Activated CD8-positive, alpha-beta memory T cell treated with anti-CD3 and anti-CD28 coated beads for 36 hours (primary cell): ENCODE measurements around the gene CYTIP. TPM values are rescaled to one million over a fixed set of nuclear protein-coding genes. Genes with fewer than 3 reads are reported as not detected.

Source experiments
- CTCF ChIA-PET: fragments of 350-600 bp; sonication (Branson Sonifier 250); formaldehyde crosslinking; loops from one replicate; lab custom pipeline; 2021; ENCODE audit warnings: antibody characterized with exemption; lab: Charles Lee
- POLR2A ChIA-PET: fragments of 350-600 bp; sonication (Branson Sonifier 250); formaldehyde crosslinking; loops from one replicate; lab custom pipeline; 2021; ENCODE audit warnings: antibody characterized with exemption; lab: Charles Lee
- total RNA-seq, 2 experiments: library from RNA; stranded (reverse); gene quantifications; one replicate each; pipeline ENCODE4 v1.2.3, GENCODE V29; 2021

The CYTIP gene
- 100 to 1,000 TPM; 245 to 247 TPM for total RNA-seq

DNA sequence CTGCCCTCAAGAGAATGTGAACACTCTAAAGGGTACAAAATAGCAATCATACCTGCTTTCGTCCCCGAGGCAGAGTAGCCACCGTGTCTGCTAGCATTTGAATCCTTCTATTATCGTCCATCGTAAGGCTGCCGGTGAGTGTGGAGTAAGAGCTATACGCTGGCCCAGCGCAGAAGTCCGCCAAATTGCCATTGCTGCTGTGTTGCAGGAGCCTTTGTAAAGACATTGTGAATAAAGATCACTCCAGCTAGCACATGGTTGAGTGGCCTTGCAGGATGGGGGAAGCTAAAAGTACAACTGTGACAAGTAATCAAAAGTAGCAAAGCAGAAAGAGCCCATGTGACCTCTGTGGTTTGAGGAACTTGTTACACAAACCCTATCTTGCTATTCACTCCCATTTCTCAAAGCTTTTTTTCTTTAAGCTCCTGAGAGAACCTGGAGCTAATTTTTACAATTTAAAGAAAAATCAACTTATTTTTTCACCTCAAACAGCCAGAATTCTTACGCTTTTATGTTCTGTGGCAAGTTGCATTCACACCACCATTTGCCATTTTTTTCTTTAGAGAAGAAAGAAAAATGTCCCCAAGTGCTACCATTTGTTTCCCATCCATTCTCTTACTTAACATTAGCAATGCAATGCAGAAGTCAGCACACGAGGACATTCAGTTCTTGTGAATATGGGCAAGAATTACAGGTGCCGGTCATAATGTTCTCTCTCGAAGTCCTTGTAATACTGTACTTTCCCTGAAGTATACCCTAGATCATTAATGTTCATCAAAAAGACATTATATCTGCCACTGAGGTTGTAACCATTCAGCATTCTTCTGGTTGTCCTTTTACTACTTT, at the start of gene CYTIP:
Gene CYTIP, minus strand, starts transcription at position 295 of the 846 bp plus-strand sequence. Its CDS starts 69 bp downstream, at position 226.
- POLR2A ChIA-PET, result interaction anchor here (0.9 to 2.4 kb wide), 15 partner anchors 12 to 116 kb away, joined by 3 to 84 read pairs (median 4); no protein-coding TSS in a partner anchor

DNA sequence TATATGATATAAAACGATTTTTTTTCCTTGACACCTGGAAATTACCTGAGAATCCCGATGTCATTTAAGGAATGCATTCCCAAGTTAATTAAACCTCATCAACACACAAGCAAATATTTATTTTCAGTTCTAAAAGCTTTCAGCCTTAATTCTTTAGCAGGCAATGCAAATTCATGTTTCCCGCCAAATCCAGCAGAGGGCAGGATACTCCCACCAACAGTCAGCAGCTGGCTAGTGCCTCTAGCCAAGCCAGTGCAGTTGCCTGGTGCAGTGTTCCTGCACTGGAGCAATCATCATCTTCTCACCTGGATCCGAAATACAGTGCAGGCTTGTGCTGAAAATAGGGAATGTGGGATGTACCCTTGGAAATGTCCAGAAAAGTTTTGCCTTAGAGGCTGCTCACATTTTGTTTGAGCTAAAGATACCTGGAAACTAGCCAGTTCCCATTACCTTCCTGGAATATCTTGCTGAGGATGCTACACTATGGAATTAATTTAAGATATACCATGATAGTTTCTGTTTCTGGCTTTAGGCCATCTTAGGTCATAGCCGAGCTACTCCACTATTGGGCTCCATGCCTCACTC, 48.4 kb upstream of the CYTIP start:
- CTCF ChIA-PET, result interaction anchor here (0.7 to 2.1 kb wide), 12 partner anchors 12 to 260 kb away, joined by 3 to 13 read pairs (median 3); partner anchors contain the start of gene ERMN

More for the DNA sequence above, at the start of gene CYTIP:
- CTCF ChIA-PET, result interaction anchor here (0.5 to 1.8 kb wide), 7 partner anchors 10 to 1062 kb away, joined by 3 to 11 read pairs (median 3); no protein-coding TSS in a partner anchor

DNA sequence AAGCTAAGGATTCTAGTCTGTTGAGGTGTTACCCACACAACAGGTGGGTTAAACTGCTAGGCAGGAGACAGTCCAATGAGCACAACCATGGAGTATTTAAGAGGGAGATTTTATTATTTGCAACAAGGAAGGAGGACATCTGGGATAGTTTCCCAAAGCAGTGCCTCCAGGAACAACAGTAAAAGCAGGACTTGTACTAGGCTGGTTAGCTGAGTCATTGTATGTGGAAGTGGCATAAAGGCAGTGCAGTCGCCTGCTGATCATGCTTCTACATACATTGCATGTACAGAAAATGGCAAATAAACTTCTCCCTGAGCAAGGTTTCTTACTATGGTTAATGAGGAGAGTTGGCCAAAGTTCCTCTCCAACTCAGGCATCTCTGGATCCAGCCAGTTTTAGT, 46.1 kb upstream of the CYTIP start:
- POLR2A ChIA-PET, result interaction anchor here (1.6 kb wide), 1 partner anchor 46 kb away, joined by 4 read pairs; the partner anchor contains the start of gene CYTIP
- CTCF ChIA-PET, result interaction anchor here (0.8 to 1.3 kb wide), 3 partner anchors 13 to 163 kb away, joined by 3 to 7 read pairs (median 4); no protein-coding TSS in a partner anchor

More for the DNA sequence above, 48.4 kb upstream of the CYTIP start:
- POLR2A ChIA-PET, result interaction anchor here (1.5 kb wide), 1 partner anchor 53 kb away, joined by 5 read pairs; no protein-coding TSS in a partner anchor

DNA sequence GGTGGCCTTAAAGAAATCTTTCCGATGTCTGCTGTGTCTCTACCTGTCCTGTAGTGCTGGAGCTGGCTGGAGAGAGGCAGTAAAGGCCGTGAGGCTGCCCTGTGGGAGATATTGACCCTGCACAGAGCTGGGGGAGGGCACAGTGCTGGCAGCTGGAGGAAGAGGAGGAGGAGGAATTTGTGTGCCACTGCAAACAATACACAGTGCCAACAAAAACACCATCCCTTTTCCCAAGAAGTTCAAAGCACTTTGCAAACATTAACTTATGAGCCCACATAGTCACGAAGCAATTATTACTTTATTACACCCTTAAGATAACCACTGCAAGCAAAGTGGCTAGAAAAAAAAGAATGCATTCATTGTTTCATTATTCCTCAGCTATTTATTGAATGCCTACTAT, 45.0 kb upstream of the CYTIP start:
- ChIA-PET POLR2A (no interaction called here), CTCF (interaction anchor here (1.0 kb wide), 1 partner anchor 162 kb away, joined by 3 read pairs; no protein-coding TSS in a partner anchor)

DNA sequence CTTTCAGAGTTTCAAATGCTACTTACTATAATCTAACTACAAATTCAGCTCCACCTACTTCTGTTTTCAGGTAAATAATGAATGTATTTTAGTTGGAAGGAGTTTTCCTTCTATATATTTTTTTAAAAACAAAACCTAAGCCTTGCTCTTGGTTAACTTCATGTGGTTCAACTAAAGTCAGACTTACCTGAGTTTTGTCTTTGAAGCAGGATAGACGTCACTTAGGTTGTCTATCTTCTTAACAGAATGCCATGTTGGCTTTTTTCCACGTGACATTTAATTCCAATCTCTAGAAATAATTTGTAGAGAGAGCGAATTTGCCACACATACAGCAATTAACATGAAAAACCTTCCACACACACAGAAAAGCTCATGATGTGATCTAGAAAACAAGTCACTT, 43.9 kb upstream of the CYTIP start:
- CTCF ChIA-PET, result interaction anchor here (0.6 to 1.1 kb wide), 4 partner anchors 50 to 160 kb away, joined by 3 to 5 read pairs (median 4); no protein-coding TSS in a partner anchor
- POLR2A ChIA-PET, result interaction anchor here (0.6 kb wide), 1 partner anchor 174 kb away, joined by 5 read pairs; no protein-coding TSS in a partner anchor

DNA sequence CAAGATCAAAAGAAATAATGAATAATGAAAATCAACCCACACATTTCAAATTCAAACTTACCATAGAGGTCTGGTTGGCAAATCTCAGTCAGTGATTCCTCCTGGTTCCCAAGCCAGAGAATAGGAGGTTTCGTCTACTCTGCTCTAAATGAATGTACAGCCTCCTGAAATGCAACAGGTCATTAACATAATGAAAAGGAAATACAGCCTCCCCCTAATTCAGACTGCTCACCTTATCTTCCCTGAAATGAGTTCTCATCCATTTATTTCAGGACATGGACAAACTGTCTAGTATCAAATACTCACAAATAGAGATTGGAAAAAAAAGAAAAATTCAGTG, 43.4 kb upstream of the CYTIP start:
- ChIA-PET CTCF (interaction anchor here (0.6 to 1.1 kb wide), 3 partner anchors 50 to 159 kb away, joined by 3 to 5 read pairs (median 4); no protein-coding TSS in a partner anchor), POLR2A (no interaction called here)

DNA sequence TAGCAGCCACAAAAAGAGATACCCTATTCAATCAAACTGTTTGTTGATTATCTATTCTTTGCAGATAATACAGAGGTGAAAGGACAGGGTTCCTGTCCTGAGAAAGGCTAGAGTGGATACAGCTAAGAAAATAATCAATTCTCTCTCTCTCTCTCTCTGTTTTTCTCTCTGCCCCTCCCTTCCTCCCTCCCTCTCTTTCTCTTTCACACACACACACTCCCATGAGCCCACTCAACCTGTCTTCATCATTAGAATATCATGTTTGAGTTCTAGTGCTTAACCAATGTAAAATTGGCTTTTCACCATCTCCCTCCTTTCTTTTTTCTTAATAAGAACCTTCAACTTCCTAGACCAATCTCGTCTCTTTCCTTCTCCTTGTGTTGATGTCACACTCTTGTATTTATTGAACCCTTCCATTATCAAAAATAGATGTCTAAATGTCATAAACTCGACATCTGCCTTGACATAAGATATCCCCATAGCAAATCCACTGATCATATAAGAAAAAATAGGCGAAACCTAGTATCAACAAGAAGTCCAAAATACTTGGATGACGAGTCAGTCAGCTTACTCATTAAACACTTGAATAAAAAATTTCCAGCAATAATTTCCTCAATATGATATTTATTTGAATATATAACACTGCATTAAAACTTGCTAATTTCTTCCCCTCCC, 42.8 kb upstream of the CYTIP start:
- POLR2A ChIA-PET, result no interaction called here
- CTCF ChIA-PET, result interaction anchor here (0.7 to 1.7 kb wide), 3 partner anchors 110 to 159 kb away, joined by 3 to 6 read pairs (median 4); no protein-coding TSS in a partner anchor

DNA sequence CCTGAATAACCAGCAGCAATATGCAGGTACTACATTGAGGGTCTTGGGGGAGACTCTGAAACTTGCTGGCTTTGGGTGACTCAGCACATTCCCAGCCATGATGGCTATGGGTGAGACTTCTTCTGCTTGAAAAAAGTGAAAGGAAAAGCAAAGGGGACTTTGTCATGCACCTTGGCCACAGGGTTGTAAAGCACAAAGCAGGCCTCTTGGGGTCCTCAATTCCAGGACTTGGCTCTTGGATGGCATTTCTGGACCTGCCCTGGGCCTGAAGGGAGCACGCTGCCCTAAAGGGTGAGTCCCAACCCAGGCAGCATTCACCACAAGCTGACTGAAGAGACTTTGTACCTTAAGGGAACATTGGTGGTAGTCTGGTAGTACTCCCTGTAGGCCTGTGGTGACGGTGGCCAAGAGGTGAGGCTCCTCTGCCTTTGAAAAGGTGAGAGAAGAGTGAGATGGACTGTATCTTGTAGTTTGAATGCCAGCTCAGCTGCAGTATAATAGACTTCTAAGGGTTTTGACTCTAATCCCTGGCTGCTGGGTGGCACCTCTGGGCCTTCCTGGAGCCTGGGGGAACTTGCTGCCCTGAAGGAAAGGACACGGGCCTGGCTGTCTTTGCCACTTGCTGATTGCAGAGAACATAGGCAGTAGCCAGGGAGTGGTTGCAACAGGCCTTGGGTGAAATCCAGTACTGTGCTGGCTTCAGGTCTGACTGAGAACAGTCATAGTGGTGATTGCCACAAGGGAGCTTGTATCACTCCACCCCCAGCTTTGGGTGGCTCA, 36.5 kb upstream of the CYTIP start:
- CTCF ChIA-PET, result interaction anchor here (1.4 to 1.7 kb wide), 3 partner anchors 11 to 178 kb away, joined by 4 to 5 read pairs (median 4); no protein-coding TSS in a partner anchor
- POLR2A ChIA-PET, result interaction anchor here (0.9 to 1.5 kb wide), 2 partner anchors 32 to 47 kb away, joined by 3 to 4 read pairs; no protein-coding TSS in a partner anchor

DNA sequence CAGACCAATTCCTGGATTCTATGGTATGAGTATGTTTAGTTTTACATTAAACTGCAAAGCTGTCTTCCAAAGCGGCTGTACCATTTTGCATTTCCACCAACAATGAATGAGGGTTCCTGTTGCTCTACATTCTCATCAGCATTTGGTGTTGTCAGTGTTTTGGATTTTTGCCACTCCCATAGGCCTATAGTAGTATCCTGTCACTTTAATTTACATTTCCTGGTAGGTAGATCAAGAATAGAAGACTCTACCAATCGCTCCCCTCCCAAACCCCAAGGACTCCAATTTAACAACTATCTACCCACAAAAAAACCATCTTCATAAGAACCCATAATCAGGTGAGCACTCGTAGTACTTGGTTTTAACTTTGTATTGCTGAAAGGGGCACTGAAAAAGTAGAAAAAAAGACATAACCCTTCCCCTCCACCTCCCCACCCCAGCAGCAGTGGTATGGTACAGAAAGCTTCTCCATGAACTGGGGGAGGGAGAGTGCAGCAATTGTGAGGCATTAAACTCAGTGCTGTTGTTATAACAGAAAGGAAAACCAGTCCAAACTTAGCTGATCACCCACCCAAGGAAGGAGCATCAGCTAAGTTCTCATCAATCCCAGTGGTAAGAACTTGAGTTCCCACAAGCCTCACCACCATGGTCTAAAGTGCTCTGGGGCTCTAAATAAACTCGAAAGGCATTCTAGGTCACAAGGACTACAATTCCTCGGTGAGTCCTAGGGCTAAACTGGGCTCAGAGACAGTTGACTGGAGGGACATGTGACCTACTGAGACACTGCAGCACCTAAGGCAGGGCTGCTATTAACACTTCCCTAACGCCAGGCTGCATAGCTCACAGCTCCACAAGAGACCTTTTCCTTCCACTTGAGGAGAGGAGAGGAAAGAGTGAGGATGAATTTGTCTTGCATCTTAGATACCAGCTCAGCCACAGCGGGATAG, 35.5 kb upstream of the CYTIP start:
- CTCF ChIA-PET, result interaction anchor here (0.7 to 1.7 kb wide), 4 partner anchors 12 to 175 kb away, joined by 3 to 5 read pairs (median 4); no protein-coding TSS in a partner anchor
- POLR2A ChIA-PET, result interaction anchor here (0.6 to 1.5 kb wide), 3 partner anchors 31 to 176 kb away, joined by 3 read pairs; no protein-coding TSS in a partner anchor

DNA sequence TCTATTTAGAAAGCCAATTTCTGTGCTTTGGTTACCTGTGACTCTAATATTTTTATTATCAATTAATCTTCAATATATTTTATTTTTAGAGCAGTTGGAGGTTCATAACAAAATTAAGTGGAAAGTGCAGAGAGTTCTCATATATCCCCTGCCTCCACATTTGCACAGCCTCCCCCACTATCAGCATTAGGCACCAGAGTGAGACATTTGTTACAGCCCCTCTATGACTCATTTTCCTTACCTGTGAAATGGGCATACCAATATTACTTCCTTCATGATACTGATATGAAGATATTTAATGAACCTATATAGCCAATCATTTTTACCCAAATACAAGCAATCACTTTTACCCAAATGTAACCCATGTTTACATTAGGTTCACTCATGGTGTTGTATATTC, 34.0 kb upstream of the CYTIP start:
- ChIA-PET CTCF (interaction anchor here (1.2 to 1.4 kb wide), 4 partner anchors 11 to 150 kb away, joined by 4 to 5 read pairs (median 4); no protein-coding TSS in a partner anchor), POLR2A (interaction anchor here (1.0 to 2.1 kb wide), 10 partner anchors 10 to 422 kb away, joined by 3 to 23 read pairs (median 6); partner anchors contain the start of gene CYTIP)

DNA sequence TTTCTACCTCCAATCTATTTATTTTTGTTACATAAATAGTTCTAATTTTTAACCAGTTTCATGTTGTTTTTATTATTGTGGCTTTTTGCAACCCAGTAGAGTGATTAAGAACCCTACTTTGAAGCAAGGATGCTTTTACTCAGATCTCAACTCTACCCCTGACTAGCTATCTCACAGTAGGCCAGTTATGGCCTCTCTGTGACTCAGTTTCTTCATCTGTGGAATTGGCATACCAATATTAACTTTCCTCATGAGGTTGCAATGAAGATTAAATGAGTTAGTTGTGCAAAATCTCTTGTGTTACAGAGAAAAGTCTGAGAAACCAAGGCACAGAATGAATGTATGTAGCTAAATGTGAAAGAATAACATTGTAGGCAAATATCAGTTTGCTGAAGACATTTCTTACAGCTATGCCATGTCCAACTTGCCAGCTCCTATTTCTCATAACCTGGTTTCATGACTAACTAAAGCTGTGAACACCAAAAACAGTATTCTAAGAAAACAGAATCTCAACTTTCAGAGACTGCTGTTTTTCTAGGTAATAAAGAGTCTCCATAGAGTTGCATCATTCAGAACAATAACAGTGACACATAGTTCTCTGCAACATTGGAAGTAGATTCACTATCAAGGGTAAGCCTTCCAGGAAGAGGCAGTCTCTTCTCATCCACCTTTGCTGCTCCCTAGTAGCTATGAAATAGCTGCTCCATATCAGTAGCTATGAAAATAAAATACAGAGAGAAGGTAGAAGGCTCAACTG, 33.2 kb upstream of the CYTIP start:
- ChIA-PET POLR2A (interaction anchor here (0.7 to 2.1 kb wide), 13 partner anchors 10 to 422 kb away, joined by 3 to 23 read pairs (median 5); partner anchors contain the start of gene CYTIP), CTCF (interaction anchor here (0.6 to 1.3 kb wide), 7 partner anchors 10 to 175 kb away, joined by 3 to 5 read pairs (median 4); no protein-coding TSS in a partner anchor)

DNA sequence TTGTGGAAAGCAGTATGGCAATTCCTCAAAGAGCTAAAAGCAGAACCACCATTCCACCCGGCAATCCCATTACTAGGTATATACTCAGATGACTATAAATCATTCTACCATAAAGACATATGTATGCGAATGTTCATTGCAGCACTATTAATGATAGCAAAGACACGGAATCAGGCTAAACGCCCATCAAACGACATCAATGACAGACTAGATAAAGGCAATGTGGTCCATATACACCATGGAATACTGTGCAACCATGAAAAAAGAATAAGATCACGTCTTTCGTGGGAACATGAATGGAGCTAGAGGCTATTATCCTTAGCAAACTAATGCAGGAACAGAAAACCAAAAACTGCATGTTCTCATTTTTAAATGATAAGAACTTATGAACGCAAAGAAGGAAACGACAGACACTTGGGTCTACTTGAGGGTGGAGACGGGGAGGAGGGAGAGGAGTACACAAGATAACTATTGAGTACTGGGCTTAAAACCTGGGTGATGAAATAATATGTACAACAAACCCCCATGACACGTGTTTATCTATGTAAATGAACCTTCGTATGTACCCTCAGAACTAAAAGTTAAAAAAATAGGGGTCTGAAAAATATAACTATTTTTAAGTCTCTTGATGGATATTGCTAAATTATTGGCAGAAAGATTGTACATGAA, 32.0 kb upstream of the CYTIP start:
- ChIA-PET CTCF (interaction anchor here (0.6 kb wide), 1 partner anchor 35 kb away, joined by 3 read pairs; no protein-coding TSS in a partner anchor), POLR2A (interaction anchor here (2.1 kb wide), 1 partner anchor 36 kb away, joined by 23 read pairs; no protein-coding TSS in a partner anchor)

DNA sequence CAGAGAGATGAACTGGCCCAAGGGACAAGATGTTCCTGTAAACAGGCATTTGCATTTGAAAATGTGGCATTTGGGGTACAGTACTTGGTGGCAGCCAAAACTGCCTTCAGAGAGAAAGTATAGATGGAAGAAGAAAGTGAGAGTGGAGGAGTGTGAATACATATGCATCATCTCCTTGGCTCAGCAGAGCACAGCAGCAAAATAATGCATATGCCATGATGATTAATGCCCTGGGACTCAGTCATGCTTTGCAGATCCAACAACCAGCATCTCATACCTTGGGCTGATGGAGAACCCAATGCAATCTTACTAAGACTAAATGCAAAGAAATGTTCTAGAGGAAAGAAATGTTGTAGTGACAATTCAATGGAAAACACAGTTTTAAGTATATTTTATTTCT, 29.7 kb upstream of the CYTIP start:
- POLR2A ChIA-PET, result interaction anchor here (1.1 to 1.2 kb wide), 2 partner anchors 9 to 33 kb away, joined by 3 read pairs; no protein-coding TSS in a partner anchor

DNA sequence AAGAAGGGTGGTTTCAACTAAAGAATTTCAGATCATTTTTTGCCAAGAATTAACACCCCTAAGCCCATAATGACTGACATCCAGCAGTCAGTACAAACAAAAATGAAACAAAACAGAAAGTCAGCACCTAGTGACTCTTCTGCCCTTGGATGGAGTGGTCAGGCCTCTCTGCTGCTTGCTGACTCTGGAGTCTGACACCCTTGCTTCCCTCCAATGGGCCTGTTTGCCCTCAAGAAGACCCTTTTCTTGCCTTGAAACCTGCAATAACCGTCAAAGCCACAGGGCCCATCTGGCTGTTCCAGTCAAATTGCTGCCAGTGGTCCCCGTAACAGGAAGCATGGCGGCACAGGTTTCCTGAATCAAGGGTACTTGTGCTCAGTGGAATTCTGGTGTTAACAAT, 27.2 kb upstream of the CYTIP start:
- CTCF ChIA-PET, result no interaction called here
- POLR2A ChIA-PET, result interaction anchor here (1.6 kb wide), 1 partner anchor 31 kb away, joined by 7 read pairs; no protein-coding TSS in a partner anchor

More for the DNA sequence above, 29.7 kb upstream of the CYTIP start:
- CTCF ChIA-PET, result interaction anchor here (1.0 to 1.3 kb wide), 2 partner anchors 19 to 30 kb away, joined by 3 read pairs; partner anchors contain the start of gene CYTIP
